ENCODE data around the gene UGT1A6. TPM values are rescaled to one million over a fixed set of nuclear protein-coding genes. Genes with fewer than 3 reads are reported as not detected.

The UGT1A6 gene
- total and polyA plus RNA-seq, 10 donors = not detected

DNA sequence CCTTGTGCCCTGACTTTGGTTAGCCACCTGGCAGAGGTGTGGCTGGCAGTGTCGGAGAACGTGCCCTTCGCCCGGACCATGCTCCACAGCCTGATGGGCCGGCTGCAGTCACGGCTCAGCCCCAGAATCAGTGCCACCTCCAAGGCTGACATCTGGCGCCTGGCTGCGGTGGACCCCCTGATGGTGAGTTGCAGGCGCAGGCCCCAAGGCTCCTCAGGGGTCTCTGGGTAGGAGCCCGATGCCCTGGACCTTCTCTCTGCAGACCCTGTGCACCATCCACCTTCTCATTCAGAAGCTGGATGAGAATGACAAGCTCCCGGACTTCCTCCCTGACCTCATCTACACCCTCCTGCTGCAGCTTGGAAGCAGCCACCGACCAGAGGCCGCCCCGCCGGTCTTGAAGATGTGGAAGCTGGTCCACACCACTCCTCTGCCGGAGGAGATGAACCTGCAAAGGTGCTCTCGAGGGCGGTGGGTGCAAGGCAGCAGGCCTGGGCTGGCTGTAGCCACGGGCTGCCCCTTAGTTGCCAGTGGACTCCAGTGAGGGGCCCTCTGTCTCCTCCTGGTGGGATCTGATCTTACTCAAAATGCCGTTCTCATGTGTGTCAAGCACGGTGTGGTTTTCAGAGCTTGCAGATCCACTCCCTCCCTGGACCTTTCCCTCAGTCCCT, 129.5 kb downstream of the UGT1A6 start:
- Histone ChIP-seq H3K27me3 (replicated peaks in 1 of 7) (peaks cover 0 to 9% (median 0%) of the 10 kb centered on the region in 7 donors), H3K4me3 (no peak overlapping the region), H3K9me3 (peaks cover 0 to 8% (median 0%) of the 10 kb centered on the region in 8 donors), H3K36me3 (no peaks in the 10 kb centered on the region), H3K27ac (no peak overlapping the region), H3K4me1 (no peaks in the 10 kb centered on the region)
- TF ChIP-seq, protein P1, sequence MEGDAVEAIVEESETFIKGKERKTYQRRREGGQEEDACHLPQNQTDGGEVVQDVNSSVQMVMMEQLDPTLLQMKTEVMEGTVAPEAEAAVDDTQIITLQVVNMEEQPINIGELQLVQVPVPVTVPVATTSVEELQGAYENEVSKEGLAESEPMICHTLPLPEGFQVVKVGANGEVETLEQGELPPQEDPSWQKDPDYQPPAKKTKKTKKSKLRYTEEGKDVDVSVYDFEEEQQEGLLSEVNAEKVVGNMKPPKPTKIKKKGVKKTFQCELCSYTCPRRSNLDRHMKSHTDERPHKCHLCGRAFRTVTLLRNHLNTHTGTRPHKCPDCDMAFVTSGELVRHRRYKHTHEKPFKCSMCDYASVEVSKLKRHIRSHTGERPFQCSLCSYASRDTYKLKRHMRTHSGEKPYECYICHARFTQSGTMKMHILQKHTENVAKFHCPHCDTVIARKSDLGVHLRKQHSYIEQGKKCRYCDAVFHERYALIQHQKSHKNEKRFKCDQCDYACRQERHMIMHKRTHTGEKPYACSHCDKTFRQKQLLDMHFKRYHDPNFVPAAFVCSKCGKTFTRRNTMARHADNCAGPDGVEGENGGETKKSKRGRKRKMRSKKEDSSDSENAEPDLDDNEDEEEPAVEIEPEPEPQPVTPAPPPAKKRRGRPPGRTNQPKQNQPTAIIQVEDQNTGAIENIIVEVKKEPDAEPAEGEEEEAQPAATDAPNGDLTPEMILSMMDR (IDR thresholded peaks at IDR 0.05 in 8 of 11, conservative IDR thresholded peaks at IDR 0.05 in 3 of 11) = no peak
- TF ChIP-seq POLR2AphosphoS5 (IDR thresholded peaks at IDR 0.05) (no peak), POLR2A (IDR thresholded peaks at IDR 0.05) (no peak)
- peak; percentile 69 for DNase-seq
- intact Hi-C loops (cut with DNase I; ENCODE audit: low total_unique reads) = no loop called here
- WGBS, 5 donors = 85 to 90% (median 89%) methylated on average over 4 to 21 of the region's 21 CpGs

Other genes with a start within 250 kb of the UGT1A6 start
- 10 to 100 TPM; 22.3 to 57.3 (median 42.5) TPM for gene USP40, start 126.1 kb upstream of the UGT1A6 start, total RNA-seq
- 10 to 100 TPM; 11.4 to 21.9 (median 20.5) TPM for gene USP40, start 126.1 kb upstream of the UGT1A6 start, polyA plus RNA-seq
- gene UGT1A8, start 75.3 kb upstream of the UGT1A6 start, total RNA-seq = not detected
- not detected for gene UGT1A8, start 75.3 kb upstream of the UGT1A6 start, polyA plus RNA-seq
- gene UGT1A10, start 56.4 kb upstream of the UGT1A6 start, total RNA-seq = not detected
- gene UGT1A10, start 56.4 kb upstream of the UGT1A6 start, polyA plus RNA-seq = under 1 TPM in 1 of 3 donors, not detected in 2; 0.03 TPM
- not detected for gene UGT1A9, start 21.0 kb upstream of the UGT1A6 start, total RNA-seq
- gene UGT1A9, start 21.0 kb upstream of the UGT1A6 start, polyA plus RNA-seq = not detected
- gene UGT1A7, start 11.0 kb upstream of the UGT1A6 start, total RNA-seq = not detected
- gene UGT1A7, start 11.0 kb upstream of the UGT1A6 start, polyA plus RNA-seq = under 1 TPM in 1 of 3 donors, not detected in 2; 0.03 TPM
- not detected for gene UGT1A5, start 20.0 kb downstream of the UGT1A6 start, total RNA-seq
- not detected for gene UGT1A5, start 20.0 kb downstream of the UGT1A6 start, polyA plus RNA-seq
- gene UGT1A4, start 25.8 kb downstream of the UGT1A6 start, total RNA-seq = not detected
- gene UGT1A4, start 25.8 kb downstream of the UGT1A6 start, polyA plus RNA-seq = not detected
- not detected for gene UGT1A3, start 36.2 kb downstream of the UGT1A6 start, total RNA-seq
- gene UGT1A3, start 36.2 kb downstream of the UGT1A6 start, polyA plus RNA-seq = not detected
- gene UGT1A1, start 67.4 kb downstream of the UGT1A6 start, total RNA-seq = not detected
- gene UGT1A1, start 67.4 kb downstream of the UGT1A6 start, polyA plus RNA-seq = not detected
- gene MROH2A, start 85.4 kb downstream of the UGT1A6 start, total RNA-seq = under 1 TPM in 2 of 7 donors, not detected in 5; 0.27 to 0.43 TPM
- 1 to 10 TPM in 1 of 3 donors, not detected in 2; 1.5 TPM for gene MROH2A, start 85.4 kb downstream of the UGT1A6 start, polyA plus RNA-seq
- 1 to 10 TPM; 1.4 to 7.4 (median 5.2) TPM for gene HJURP, start 161.6 kb downstream of the UGT1A6 start, total RNA-seq
- 1 to 10 TPM; 2.2 to 5.6 (median 2.9) TPM for gene HJURP, start 161.6 kb downstream of the UGT1A6 start, polyA plus RNA-seq
- gene TRPM8, start 224.5 kb downstream of the UGT1A6 start, total RNA-seq = not detected
- gene TRPM8, start 224.5 kb downstream of the UGT1A6 start, polyA plus RNA-seq = under 1 TPM in 2 of 3 donors, not detected in 1; 0.02 to 0.06 TPM

All from spleen (tissue), 11 donors.